Activated CD8-positive, alpha-beta T cell treated with anti-CD3 and anti-CD28 coated beads, Interleukin-2, amount 10 ng/mL, durations not matched to agents 7 days and 5 days (primary cell): ENCODE data around the gene AKT1. TPM values are rescaled to one million over a fixed set of nuclear protein-coding genes. Genes with fewer than 3 reads are reported as not detected.

Experiments used
- ATAC-seq: fragments of 150-1000 bp; cut with Tn5 transposase; one replicate; pipeline ENCODE4 v1.10.0; 2021; ENCODE audit warnings: moderate library complexity
- CTCF ChIA-PET: fragments of 350-600 bp; sonication (Branson Sonifier 250); formaldehyde crosslinking; loops from one replicate; lab custom pipeline; 2021; ENCODE audit warnings: antibody characterized with exemption; lab: Charles Lee
- POLR2A ChIA-PET: fragments of 350-600 bp; sonication (Branson Sonifier 250); formaldehyde crosslinking; loops from one replicate; lab custom pipeline; 2021; ENCODE audit warnings: antibody characterized with exemption; lab: Charles Lee
- DNase-seq: peaks from one replicate; pipeline ENCODE4 v3.0.0-alpha.2; 2020
- H3K27ac Mint-ChIP-seq: one replicate; pipeline ENCODE4 v1.8.0; 2021; ENCODE audit warnings: mild to moderate bottlenecking, mixed read lengths
- H3K27me3 Mint-ChIP-seq: one replicate; pipeline ENCODE4 v1.8.0; 2021; ENCODE audit warnings: low read depth, mixed read lengths
- H3K36me3 Mint-ChIP-seq: one replicate; pipeline ENCODE4 v1.8.0; 2021; ENCODE audit warnings: low read depth, mixed read lengths
- H3K4me1 Mint-ChIP-seq: one replicate; pipeline ENCODE4 v1.8.0; 2021; ENCODE audit warnings: low read depth, mixed read lengths
- H3K4me3 Mint-ChIP-seq: one replicate; pipeline ENCODE4 v1.8.0; 2021; ENCODE audit warnings: mild to moderate bottlenecking, mixed read lengths
- H3K9me3 Mint-ChIP-seq: one replicate; pipeline ENCODE4 v1.8.0; 2022; ENCODE audit warnings: mixed read lengths; ENCODE audit not compliant: insufficient read depth
- total RNA-seq, 2 experiments: library from RNA; stranded (reverse); gene quantifications; one replicate each; pipeline ENCODE4 v1.2.3, GENCODE V29; 2021

AKT1 gene
- total RNA-seq, 2 experiments from 2014 or later: 217 to 222 TPM

- Mint-ChIP-seq H3K4me1 (peaks cover 6% of the 10 kb centered on the region), H3K36me3 (peaks cover 15% of the 10 kb centered on the region), H3K27me3 (no peaks in the 10 kb centered on the region), H3K9me3 (no peaks in the 10 kb centered on the region), H3K4me3 (no peak overlapping the region), H3K27ac (no peak overlapping the region)
- ChIA-PET CTCF (interaction anchor here (0.6 to 2.0 kb wide), 3 partner anchors 11 to 15 kb away, joined by 3 to 8 read pairs (median 5); no protein-coding TSS in a partner anchor), POLR2A (interaction anchor here (0.8 kb wide), 1 partner anchor 10 kb away, joined by 4 read pairs; no protein-coding TSS in a partner anchor)
- DNase-seq: no peak
- no peak for ATAC-seq
Observed at GRCh38 chr14:104781271-104782077, 14.1 kb downstream of the AKT1 start.

DNA sequence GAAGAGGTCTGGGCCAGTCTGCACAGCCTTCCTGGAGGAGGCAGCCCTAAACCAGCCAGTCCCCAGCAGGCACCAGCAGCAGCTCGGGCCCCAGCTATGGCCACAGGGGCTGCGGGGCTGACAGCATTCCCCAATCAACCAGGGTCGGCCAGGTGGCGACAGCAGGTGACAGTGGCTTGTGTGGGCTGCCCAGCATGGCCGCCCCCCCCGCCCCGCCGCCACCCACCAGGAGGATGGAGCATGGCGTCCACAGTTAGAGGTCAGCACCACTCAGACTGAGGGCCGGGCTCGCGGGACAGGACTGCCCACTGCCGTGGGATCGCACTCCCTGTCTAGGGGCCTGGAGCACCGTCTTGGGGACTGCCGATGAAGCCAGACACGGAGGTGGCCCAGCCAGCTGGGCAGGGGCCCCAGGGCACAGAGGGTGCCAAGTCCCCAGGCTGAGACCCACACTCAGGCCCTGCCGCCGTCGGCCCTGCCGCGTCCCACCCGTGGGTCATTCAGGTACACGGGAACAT, 15.0 kb downstream of the AKT1 start:
- H3K4me3 Mint-ChIP-seq: no peak overlapping the region
- POLR2A ChIA-PET: interaction anchor here (0.8 kb wide), 1 partner anchor 11 kb away, joined by 4 read pairs; no protein-coding TSS in a partner anchor

GRCh38 chr14:104779776-104780512, 15.6 kb downstream of the AKT1 start:
- ChIA-PET POLR2A (no interaction called here), CTCF (interaction anchor here (1.9 to 2.0 kb wide), 2 partner anchors 9 to 11 kb away, joined by 5 to 8 read pairs; no protein-coding TSS in a partner anchor)
- ATAC-seq: no peak
- Mint-ChIP-seq H3K27me3 (no peaks in the 10 kb centered on the region), H3K9me3 (no peaks in the 10 kb centered on the region), H3K36me3 (peaks cover 22% of the 10 kb centered on the region), H3K4me1 (no peaks in the 10 kb centered on the region), H3K4me3 (no peak overlapping the region), H3K27ac (no peak overlapping the region)
- DNase-seq: no peak

More for the DNA sequence above, 15.0 kb downstream of the AKT1 start:
- no peak for ATAC-seq
- CTCF ChIA-PET: interaction anchor here (0.6 to 2.0 kb wide), 3 partner anchors 10 to 14 kb away, joined by 3 to 8 read pairs (median 5); no protein-coding TSS in a partner anchor
- no peak for DNase-seq
- H3K9me3 Mint-ChIP-seq: no peaks in the 10 kb centered on the region
- peaks cover 22% of the 10 kb centered on the region for H3K36me3 Mint-ChIP-seq
- H3K27ac Mint-ChIP-seq: no peak overlapping the region
- no peaks in the 10 kb centered on the region for H3K27me3 Mint-ChIP-seq
- peaks cover 2% of the 10 kb centered on the region for H3K4me1 Mint-ChIP-seq

GRCh38 chr14:104778694-104779331, 16.7 kb downstream of the AKT1 start:
- DNase-seq (no peak), ATAC-seq (no peak)
- Mint-ChIP-seq H3K27ac (no peak overlapping the region), H3K9me3 (no peaks in the 10 kb centered on the region), H3K27me3 (no peaks in the 10 kb centered on the region), H3K36me3 (peaks cover 25% of the 10 kb centered on the region), H3K4me1 (no peaks in the 10 kb centered on the region), H3K4me3 (no peak overlapping the region)
- CTCF ChIA-PET: no interaction called here
- POLR2A ChIA-PET: interaction anchor here (0.6 kb wide), 1 partner anchor 109 kb away, joined by 3 read pairs; no protein-coding TSS in a partner anchor

- no peaks in the 10 kb centered on the region for H3K9me3 Mint-ChIP-seq
- no peak for ATAC-seq
- no peaks in the 10 kb centered on the region for H3K27me3 Mint-ChIP-seq
- H3K27ac Mint-ChIP-seq: no peak overlapping the region
- ChIA-PET POLR2A (interaction anchor here (0.6 kb wide), 1 partner anchor 48 kb away, joined by 3 read pairs; no protein-coding TSS in a partner anchor), CTCF (no interaction called here)
- no peaks in the 10 kb centered on the region for H3K4me1 Mint-ChIP-seq
- DNase-seq: no peak
- H3K36me3 Mint-ChIP-seq: peaks cover 26% of the 10 kb centered on the region
- no peak overlapping the region for H3K4me3 Mint-ChIP-seq
Observed at GRCh38 chr14:104777808-104778249, 17.7 kb downstream of the AKT1 start.

GRCh38 chr14:104776961-104777807, 18.4 kb downstream of the AKT1 start:
- ChIA-PET POLR2A (interaction anchor here (0.6 kb wide), 2 partner anchors 49 to 583 kb away, joined by 3 read pairs; no protein-coding TSS in a partner anchor), CTCF (no interaction called here)
- Mint-ChIP-seq H3K27me3 (no peaks in the 10 kb centered on the region), H3K9me3 (no peaks in the 10 kb centered on the region), H3K4me1 (no peaks in the 10 kb centered on the region), H3K27ac (no peak overlapping the region), H3K36me3 (peaks cover 32% of the 10 kb centered on the region), H3K4me3 (no peak overlapping the region)
- DNase-seq: no peak
- no peak for ATAC-seq

GRCh38 chr14:104776481-104776880, 19.1 kb downstream of the AKT1 start:
- peaks cover 39% of the 10 kb centered on the region for H3K36me3 Mint-ChIP-seq
- H3K4me3 Mint-ChIP-seq: no peak overlapping the region
- ChIA-PET POLR2A (interaction anchor here (0.6 kb wide), 1 partner anchor 584 kb away, joined by 3 read pairs; no protein-coding TSS in a partner anchor), CTCF (no interaction called here)
- H3K9me3 Mint-ChIP-seq: no peaks in the 10 kb centered on the region
- no peak for ATAC-seq
- DNase-seq: no peak
- H3K27ac Mint-ChIP-seq: no peak overlapping the region
- no peaks in the 10 kb centered on the region for H3K4me1 Mint-ChIP-seq
- H3K27me3 Mint-ChIP-seq: no peaks in the 10 kb centered on the region

DNA sequence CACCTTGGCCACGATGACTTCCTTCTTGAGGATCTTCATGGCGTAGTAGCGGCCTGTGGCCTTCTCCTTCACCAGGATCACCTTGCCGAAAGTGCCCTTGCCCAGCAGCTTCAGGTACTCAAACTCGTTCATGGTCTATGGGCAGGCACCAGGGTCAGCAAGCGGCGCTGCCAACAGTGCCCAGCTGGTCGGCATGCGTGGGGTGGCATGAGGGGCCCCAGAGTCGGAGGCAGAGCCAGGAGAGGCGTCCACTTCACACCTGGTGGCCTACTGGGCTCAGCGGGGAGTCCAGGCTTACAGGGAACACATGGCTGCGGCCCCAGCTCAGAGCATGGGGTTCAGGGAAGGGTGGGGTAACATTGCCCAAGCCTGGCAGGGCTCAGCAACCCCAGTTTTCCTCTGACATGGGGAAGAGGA, 20.5 kb downstream of the AKT1 start:
- Mint-ChIP-seq H3K9me3 (no peaks in the 10 kb centered on the region), H3K27ac (no peak overlapping the region), H3K4me3 (no peak overlapping the region), H3K4me1 (no peaks in the 10 kb centered on the region), H3K36me3 (peaks cover 52% of the 10 kb centered on the region), H3K27me3 (no peaks in the 10 kb centered on the region)
- CTCF ChIA-PET: no interaction called here
- POLR2A ChIA-PET: no interaction called here
- no peak for DNase-seq
- ATAC-seq: no peak

GRCh38 chr14:104774453-104775072, 21.0 kb downstream of the AKT1 start:
- no peaks in the 10 kb centered on the region for H3K27me3 Mint-ChIP-seq
- ChIA-PET CTCF (no interaction called here), POLR2A (no interaction called here)
- H3K27ac Mint-ChIP-seq: no peak overlapping the region
- ATAC-seq: no peak
- no peaks in the 10 kb centered on the region for H3K4me1 Mint-ChIP-seq
- peaks cover 55% of the 10 kb centered on the region for H3K36me3 Mint-ChIP-seq
- no peaks in the 10 kb centered on the region for H3K9me3 Mint-ChIP-seq
- DNase-seq: no peak
- no peak overlapping the region for H3K4me3 Mint-ChIP-seq
